Neural cell (in vitro differentiated cells): ENCODE measurements around the gene CELF5. TPM values are rescaled to one million over a fixed set of nuclear protein-coding genes. Genes with fewer than 3 reads are reported as not detected.

Experiments
- H2AFZ ChIP-seq: fragments of 200-600, 300-800 bp; sonication (generic), shearing (Covaris generic); 2 replicates; pipeline ENCODE4 v1.6.0; 2014; ENCODE audit warnings: low read depth, mild to moderate bottlenecking, antibody characterized with exemption, low read length, moderate library complexity
- H3F3A ChIP-seq: fragments of 200-600 bp; shearing (Covaris generic); 2 replicates; pipeline ENCODE4 v1.6.1; 2016; ENCODE audit warnings: mild to moderate bottlenecking, moderate library complexity, mixed read lengths, antibody characterized with exemption, low read length; ENCODE audit not compliant: insufficient read depth, poor library complexity, severe bottlenecking
- H3K27ac ChIP-seq: fragments of 200-600, 300-800 bp; sonication (generic), shearing (Covaris generic); 2 replicates; pipeline ENCODE4 v1.5.1; 2014; ENCODE audit warnings: mild to moderate bottlenecking, low read length, moderate library complexity
- H3K27me3 ChIP-seq: fragments of 300-800, 200-600 bp; sonication (generic), shearing (Covaris generic); 2 replicates; pipeline ENCODE4 v1.6.0; 2014; ENCODE audit warnings: mild to moderate bottlenecking, low read depth, low read length, moderate library complexity; ENCODE audit not compliant: insufficient read depth
- H3K36me3 ChIP-seq: fragments of 300-800, 200-600 bp; sonication (generic), shearing (Covaris generic); 2 replicates; pipeline ENCODE4 v1.5.1; 2014; ENCODE audit warnings: mild to moderate bottlenecking, antibody characterized with exemption, low read length, moderate library complexity; ENCODE audit not compliant: insufficient read depth
- H3K4me2 ChIP-seq: fragments of 300-800, 200-600 bp; sonication (generic), shearing (Covaris generic); 2 replicates; pipeline ENCODE4 v1.6.0; 2014; ENCODE audit warnings: mild to moderate bottlenecking, low read length
- H3K4me3 ChIP-seq: fragments of 300-800, 200-600 bp; sonication (generic), shearing (Covaris generic); 2 replicates; pipeline ENCODE4 v1.5.1; 2014; ENCODE audit warnings: mild to moderate bottlenecking, low read length, moderate library complexity
- H3K79me2 ChIP-seq: fragments of 200-600 bp; shearing (Covaris generic); replicated peaks from 2 replicates; pipeline ENCODE4 v1.6.0; 2014; ENCODE audit warnings: mild to moderate bottlenecking, low read length, moderate library complexity; ENCODE audit not compliant: insufficient read depth
- H3K9ac ChIP-seq: fragments of 300-800, 200-600 bp; sonication (generic), shearing (Covaris generic); 2 replicates; pipeline ENCODE4 v1.6.1; 2016; ENCODE audit warnings: mild to moderate bottlenecking, low read length, mixed read lengths
- H3K9me2 ChIP-seq: fragments of 200-600 bp; shearing (Covaris generic); 2 replicates; pipeline ENCODE4 v1.6.1; 2016; ENCODE audit warnings: mild to moderate bottlenecking, low read length, mixed read lengths; ENCODE audit not compliant: insufficient read depth
- H3K9me3 ChIP-seq: fragments of 200-600, 300-800 bp; sonication (generic), shearing (Covaris generic); 2 replicates; pipeline ENCODE4 v1.6.1; 2016; ENCODE audit warnings: mild to moderate bottlenecking, mixed run types, low read length, moderate library complexity, mixed read lengths
- H4K20me1 ChIP-seq: fragments of 200-600 bp; shearing (Covaris generic); 2 replicates; pipeline ENCODE4 v1.6.1; 2016; ENCODE audit warnings: mild to moderate bottlenecking, mixed run types; ENCODE audit not compliant: insufficient read depth
- EP300 ChIP-seq: fragments of 450-650 bp; conservative IDR thresholded peaks from 2 replicates; pipeline ENCODE4 v1.6.1; 2014; ENCODE audit warnings: antibody characterized with exemption, mild to moderate bottlenecking, moderate library complexity; ENCODE audit not compliant: poor library complexity, severe bottlenecking
- EZH2 ChIP-seq: fragments of 200-600, 300-800 bp; shearing (Covaris generic), sonication (generic); IDR thresholded peaks from 2 replicates; pipeline ENCODE4 v1.6.1; 2014; ENCODE audit warnings: antibody characterized with exemption, low read length, borderline replicate concordance, mild to moderate bottlenecking; ENCODE audit not compliant: insufficient read depth, poor library complexity, severe bottlenecking
- MXI1 ChIP-seq: fragments of 450-650 bp; conservative IDR thresholded peaks from 2 replicates; pipeline ENCODE4 v1.6.1; 2014; ENCODE audit warnings: antibody characterized with exemption, mild to moderate bottlenecking; ENCODE audit not compliant: poor library complexity, severe bottlenecking
- POLR2AphosphoS5 ChIP-seq: IDR thresholded peaks from 2 replicates; pipeline ENCODE4 v1.6.1; 2012
- RAD21 ChIP-seq: fragments of 450-650 bp; conservative IDR thresholded peaks from 2 replicates; pipeline ENCODE4 v1.6.1; 2014; ENCODE audit warnings: antibody characterized with exemption, mild to moderate bottlenecking, moderate library complexity
- REST ChIP-seq: IDR thresholded peaks from 2 replicates; pipeline ENCODE4 v1.6.1; 2012; ENCODE audit warnings: borderline replicate concordance
- SMC3 ChIP-seq: fragments of 450-650 bp; conservative IDR thresholded peaks from 2 replicates; pipeline ENCODE4 v1.6.1; 2014; ENCODE audit warnings: antibody characterized with exemption, mild to moderate bottlenecking, moderate library complexity; ENCODE audit not compliant: poor library complexity
- TAF1 ChIP-seq: IDR thresholded peaks from 2 replicates; pipeline ENCODE4 v1.6.1; 2012; ENCODE audit warnings: low read depth
- polyA plus RNA-seq: library from polyadenylated mRNA; depleted of rRNA; stranded (reverse); fragments of >200 nt; gene quantifications from 2 replicates; pipeline ENCODE4 v1.2.3, GENCODE V29; 2014
- TF ChIP-seq, protein P1 (sequence below): fragments of 450-650 bp; IDR thresholded peaks from 2 replicates; pipeline ENCODE4 v1.5.1; 2014; ENCODE audit warnings: antibody characterized with exemption, mild to moderate bottlenecking, moderate library complexity; ENCODE audit not compliant: poor library complexity, severe bottlenecking

Gene CELF5
- polyA plus RNA-seq, 1 donor from 2014 or later, result 130 TPM

GRCh38 chr19:3192228-3192635 lies 32.2 kb upstream of the CELF5 start:
- no peaks in the 10 kb centered on the region for H3K36me3 ChIP-seq
- TF ChIP-seq RAD21 (no peak), TAF1 (no peak), EP300 (no peak), SMC3 (no peak), POLR2AphosphoS5 (no peak), MXI1 (no peak), EZH2 (no peak), REST (no peak)
- TF ChIP-seq, protein P1, sequence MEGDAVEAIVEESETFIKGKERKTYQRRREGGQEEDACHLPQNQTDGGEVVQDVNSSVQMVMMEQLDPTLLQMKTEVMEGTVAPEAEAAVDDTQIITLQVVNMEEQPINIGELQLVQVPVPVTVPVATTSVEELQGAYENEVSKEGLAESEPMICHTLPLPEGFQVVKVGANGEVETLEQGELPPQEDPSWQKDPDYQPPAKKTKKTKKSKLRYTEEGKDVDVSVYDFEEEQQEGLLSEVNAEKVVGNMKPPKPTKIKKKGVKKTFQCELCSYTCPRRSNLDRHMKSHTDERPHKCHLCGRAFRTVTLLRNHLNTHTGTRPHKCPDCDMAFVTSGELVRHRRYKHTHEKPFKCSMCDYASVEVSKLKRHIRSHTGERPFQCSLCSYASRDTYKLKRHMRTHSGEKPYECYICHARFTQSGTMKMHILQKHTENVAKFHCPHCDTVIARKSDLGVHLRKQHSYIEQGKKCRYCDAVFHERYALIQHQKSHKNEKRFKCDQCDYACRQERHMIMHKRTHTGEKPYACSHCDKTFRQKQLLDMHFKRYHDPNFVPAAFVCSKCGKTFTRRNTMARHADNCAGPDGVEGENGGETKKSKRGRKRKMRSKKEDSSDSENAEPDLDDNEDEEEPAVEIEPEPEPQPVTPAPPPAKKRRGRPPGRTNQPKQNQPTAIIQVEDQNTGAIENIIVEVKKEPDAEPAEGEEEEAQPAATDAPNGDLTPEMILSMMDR, result no peak
- H3K4me2 ChIP-seq, result no peak overlapping the region
- H3F3A ChIP-seq, result no peaks in the 10 kb centered on the region
- no peaks in the 10 kb centered on the region for H3K79me2 ChIP-seq
- no peaks in the 10 kb centered on the region for H3K27me3 ChIP-seq
- no peak overlapping the region for H3K9ac ChIP-seq
- no peak overlapping the region for H2AFZ ChIP-seq
- no peaks in the 10 kb centered on the region for H3K9me2 ChIP-seq
- H3K27ac ChIP-seq, result no peak overlapping the region
- no peaks in the 10 kb centered on the region for H3K9me3 ChIP-seq
- no peaks in the 10 kb centered on the region for H4K20me1 ChIP-seq
- H3K4me3 ChIP-seq, result no peak overlapping the region

GRCh38 chr19:3192684-3193083 lies 31.8 kb upstream of the CELF5 start:
- no peak overlapping the region for H3K4me3 ChIP-seq
- no peaks in the 10 kb centered on the region for H3F3A ChIP-seq
- no peaks in the 10 kb centered on the region for H3K9me3 ChIP-seq
- no peaks in the 10 kb centered on the region for H3K27me3 ChIP-seq
- no peak overlapping the region for H2AFZ ChIP-seq
- H4K20me1 ChIP-seq, result no peaks in the 10 kb centered on the region
- TF ChIP-seq RAD21, result no peak
- no peak for TF ChIP-seq MXI1
- TF ChIP-seq, protein P1, result no peak
- no peak for TF ChIP-seq SMC3
- no peak for TF ChIP-seq EP300
- no peak for TF ChIP-seq TAF1
- no peak for TF ChIP-seq REST
- TF ChIP-seq POLR2AphosphoS5, result no peak
- no peak for TF ChIP-seq EZH2
- H3K4me2 ChIP-seq, result no peak overlapping the region
- no peaks in the 10 kb centered on the region for H3K9me2 ChIP-seq
- no peak overlapping the region for H3K27ac ChIP-seq
- no peak overlapping the region for H3K9ac ChIP-seq
- no peaks in the 10 kb centered on the region for H3K79me2 ChIP-seq
- H3K36me3 ChIP-seq, result no peaks in the 10 kb centered on the region
